Measurements from ENCODE around the gene CAMK1D. TPM values are rescaled to one million over a fixed set of nuclear protein-coding genes. Genes with fewer than 3 reads are reported as not detected.

The CAMK1D gene
- total RNA-seq, 1 donor from 2014 or later, result 2.3 TPM

GRCh38 chr10:12400266-12400931, 51.1 kb downstream of the CAMK1D start:
- TF ChIP-seq CTCF (IDR thresholded peaks at IDR 0.05; ENCODE audit: insufficient read depth, low read length, poor library complexity, severe bottlenecking), result no peak
- H3K27me3 ChIP-seq (ENCODE audit: control insufficient read depth, insufficient read depth, low read length), result no peaks in the 10 kb centered on the region
- no peaks in the 10 kb centered on the region for H3K36me3 ChIP-seq (ENCODE audit: control insufficient read depth, insufficient read depth, low read length)
- H3K4me3 ChIP-seq (ENCODE audit: low read depth, low read length), result no peak overlapping the region
- peak; percentile 49 for DNase-seq (ENCODE audit: low read depth)

- TF ChIP-seq CTCF (IDR thresholded peaks at IDR 0.05; ENCODE audit: insufficient read depth, low read length, poor library complexity, severe bottlenecking), result no peak
- Histone ChIP-seq H3K36me3 (ENCODE audit: control insufficient read depth, insufficient read depth, low read length) (no peaks in the 10 kb centered on the region), H3K27me3 (ENCODE audit: control insufficient read depth, insufficient read depth, low read length) (no peaks in the 10 kb centered on the region), H3K4me3 (ENCODE audit: low read depth, low read length) (no peak overlapping the region)
- no peak for DNase-seq (ENCODE audit: low read depth)
Observed at GRCh38 chr10:12401466-12401865, 52.1 kb downstream of the CAMK1D start.

- H3K4me3 ChIP-seq (ENCODE audit: low read depth, low read length), result no peak overlapping the region
- TF ChIP-seq CTCF (IDR thresholded peaks at IDR 0.05; ENCODE audit: insufficient read depth, low read length, poor library complexity, severe bottlenecking), result no peak
- H3K27me3 ChIP-seq (ENCODE audit: control insufficient read depth, insufficient read depth, low read length), result no peaks in the 10 kb centered on the region
- no peaks in the 10 kb centered on the region for H3K36me3 ChIP-seq (ENCODE audit: control insufficient read depth, insufficient read depth, low read length)
- no peak for DNase-seq (ENCODE audit: low read depth)
Observed at GRCh38 chr10:12403119-12403518, 53.8 kb downstream of the CAMK1D start.

GRCh38 chr10:12405342-12406320, 56.3 kb downstream of the CAMK1D start:
- TF ChIP-seq CTCF (IDR thresholded peaks at IDR 0.05; ENCODE audit: insufficient read depth, low read length, poor library complexity, severe bottlenecking), result no peak
- Histone ChIP-seq H3K36me3 (ENCODE audit: control insufficient read depth, insufficient read depth, low read length) (no peaks in the 10 kb centered on the region), H3K4me3 (ENCODE audit: low read depth, low read length) (no peak overlapping the region), H3K27me3 (ENCODE audit: control insufficient read depth, insufficient read depth, low read length) (no peaks in the 10 kb centered on the region)
- no peak for DNase-seq (ENCODE audit: low read depth)

- no peaks in the 10 kb centered on the region for H3K27me3 ChIP-seq (ENCODE audit: control insufficient read depth, insufficient read depth, low read length)
- H3K4me3 ChIP-seq (ENCODE audit: low read depth, low read length), result no peak overlapping the region
- no peak for TF ChIP-seq CTCF (IDR thresholded peaks at IDR 0.05; ENCODE audit: insufficient read depth, low read length, poor library complexity, severe bottlenecking)
- no peak for DNase-seq (ENCODE audit: low read depth)
- H3K36me3 ChIP-seq (ENCODE audit: control insufficient read depth, insufficient read depth, low read length), result no peaks in the 10 kb centered on the region
Observed at GRCh38 chr10:12406764-12407400, 57.5 kb downstream of the CAMK1D start.

Measured in kidney epithelial cell (primary cell).